ENCODE data around the gene GHDC. TPM values are rescaled to one million over a fixed set of nuclear protein-coding genes. Genes with fewer than 3 reads are reported as not detected.
A peak's percentile ranks its signal among the peaks of the same experiment; 100 is the strongest.

GHDC gene
- total RNA-seq, 4 donors from 2014 or later: 13.2 to 71.4 (median 44.3) TPM

GRCh38 chr17:42236760-42237159 is 42.5 kb upstream of the GHDC start:
- Histone ChIP-seq H3K36me3 (no peaks in the 10 kb centered on the region), H3K27me3 (no peaks in the 10 kb centered on the region), H3K27ac (no peak overlapping the region), H3K4me1 (no peaks in the 10 kb centered on the region), H3K9me3 (no peaks in the 10 kb centered on the region), H3K4me3 (no peak overlapping the region)
- no peak for DNase-seq
- TF ChIP-seq POLR2A (IDR thresholded peaks at IDR 0.05): no peak
- no peak for TF ChIP-seq CTCF (IDR thresholded peaks at IDR 0.05)

- DNase-seq: no peak
- H3K27me3 ChIP-seq: no peaks in the 10 kb centered on the region
- H3K4me1 ChIP-seq: no peaks in the 10 kb centered on the region
- no peak overlapping the region for H3K27ac ChIP-seq
- TF ChIP-seq CTCF (IDR thresholded peaks at IDR 0.05): no peak
- TF ChIP-seq POLR2A (IDR thresholded peaks at IDR 0.05): no peak
- no peak overlapping the region for H3K4me3 ChIP-seq
- H3K9me3 ChIP-seq: no peaks in the 10 kb centered on the region
- H3K36me3 ChIP-seq: no peaks in the 10 kb centered on the region
Observed at GRCh38 chr17:42233994-42234393, 39.7 kb upstream of the GHDC start.

- no peaks in the 10 kb centered on the region for H3K9me3 ChIP-seq
- no peak overlapping the region for H3K27ac ChIP-seq
- no peak for DNase-seq
- no peak for TF ChIP-seq CTCF (IDR thresholded peaks at IDR 0.05)
- no peak for TF ChIP-seq POLR2A (IDR thresholded peaks at IDR 0.05)
- no peaks in the 10 kb centered on the region for H3K4me1 ChIP-seq
- no peaks in the 10 kb centered on the region for H3K36me3 ChIP-seq
- no peak overlapping the region for H3K4me3 ChIP-seq
- no peaks in the 10 kb centered on the region for H3K27me3 ChIP-seq
Observed at GRCh38 chr17:42233156-42233555, 38.9 kb upstream of the GHDC start.

- no peaks in the 10 kb centered on the region for H3K4me1 ChIP-seq
- no peak for DNase-seq
- TF ChIP-seq POLR2A (IDR thresholded peaks at IDR 0.05): no peak
- TF ChIP-seq CTCF (IDR thresholded peaks at IDR 0.05): no peak
- no peaks in the 10 kb centered on the region for H3K27me3 ChIP-seq
- H3K9me3 ChIP-seq: no peaks in the 10 kb centered on the region
- no peak overlapping the region for H3K27ac ChIP-seq
- H3K4me3 ChIP-seq: no peak overlapping the region
- no peaks in the 10 kb centered on the region for H3K36me3 ChIP-seq
Observed at GRCh38 chr17:42230225-42230624, 35.9 kb upstream of the GHDC start.

- H3K4me3 ChIP-seq: no peak overlapping the region
- H3K9me3 ChIP-seq: no peaks in the 10 kb centered on the region
- H3K27ac ChIP-seq: peak overlapping the region in 1 of 4 donors; percentile 30
- H3K36me3 ChIP-seq: peaks cover 0 to 18% (median 0%) of the 10 kb centered on the region in 3 donors
- H3K4me1 ChIP-seq: no peaks in the 10 kb centered on the region
- no peak for DNase-seq
- no peaks in the 10 kb centered on the region for H3K27me3 ChIP-seq
- TF ChIP-seq CTCF (IDR thresholded peaks at IDR 0.05) (no peak), POLR2A (IDR thresholded peaks at IDR 0.05) (no peak)
Observed at GRCh38 chr17:42227849-42228700, 33.8 kb upstream of the GHDC start.

Measured in Peyer's patch (tissue), 4 donors.